ENCODE data around the gene TTC9B. TPM values are rescaled to one million over a fixed set of nuclear protein-coding genes. Genes with fewer than 3 reads are reported as not detected.
"Not testable (repeated sequence)": the region's sequence is repeated elsewhere in the genome, so short reads cannot be mapped to it uniquely, and the experiment has no call there.

TTC9B gene
- total RNA-seq, 1 experiment from 2014 or later: 0.59 TPM

DNA sequence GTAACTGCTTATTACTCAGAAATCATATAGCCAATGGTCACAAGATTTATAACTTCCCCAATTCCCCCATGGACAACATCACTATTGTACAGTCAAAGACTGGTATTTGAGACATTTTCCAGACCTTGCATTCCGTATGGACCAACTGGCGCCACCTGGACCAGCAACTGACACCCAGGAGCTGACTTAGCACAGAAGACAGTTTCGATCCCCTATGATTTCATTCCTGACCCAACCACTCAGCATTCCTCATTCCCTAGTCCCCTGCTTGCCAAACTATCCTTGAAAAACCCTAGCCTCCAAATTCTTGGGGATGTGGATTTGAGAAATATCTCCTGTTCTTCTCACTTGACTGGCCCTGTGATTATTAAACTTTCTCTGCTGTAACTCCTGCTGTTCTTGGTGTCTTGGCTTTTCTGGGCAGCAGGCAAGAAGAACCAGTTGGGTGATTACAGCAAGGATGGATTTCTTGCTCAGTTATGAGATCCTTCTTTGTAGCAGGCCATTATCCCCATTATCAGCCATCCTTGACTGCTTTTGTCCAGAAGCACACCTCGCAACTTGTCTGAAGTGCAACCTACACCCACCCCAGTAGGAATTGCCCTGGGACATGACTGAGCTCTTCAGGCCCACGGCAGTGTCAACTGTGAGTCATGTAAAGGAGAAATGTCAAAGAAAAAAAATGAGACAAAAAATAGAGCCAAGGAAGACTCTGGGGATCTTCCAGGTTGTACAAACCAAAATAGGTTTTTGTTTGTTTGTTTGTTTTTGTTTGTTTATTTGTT lies 40.7 kb downstream of the TTC9B start:
- Histone ChIP-seq H3F3A (ENCODE audit: insufficient read depth, low read depth) (no peaks in the 10 kb centered on the region), H3K4me3 (no peak overlapping the region), H3K9me3 (ENCODE audit: insufficient read depth, low read depth) (no peaks in the 10 kb centered on the region), H3K27me3 (ENCODE audit: insufficient read depth, low read depth) (no peaks in the 10 kb centered on the region), H2AFZ (no peak overlapping the region), H3K4me2 (no peak overlapping the region), H3K4me1 (replicated peaks; ENCODE audit: insufficient read depth) (no peaks in the 10 kb centered on the region), H3K36me3 (ENCODE audit: low read depth) (no peaks in the 10 kb centered on the region), H3K9me2 (ENCODE audit: insufficient read depth) (no peaks in the 10 kb centered on the region), H3K79me2 (ENCODE audit: low read depth) (no peaks in the 10 kb centered on the region), H4K20me1 (ENCODE audit: insufficient read depth) (no peaks in the 10 kb centered on the region), H3K27ac (no peak overlapping the region)
- CTCF ChIA-PET: no interaction called here
- no peak for DNase-seq
- no TSS peak for BruUV-seq (replicated peaks)
- intact Hi-C loops (cut with micrococcal nuclease; ENCODE audit: unreplicated experiment): no loop called here
- POLR2A ChIA-PET (ENCODE audit: unreplicated experiment): no interaction called here
- no peak for TF ChIP-seq EZH2 (IDR thresholded peaks at IDR 0.05; ENCODE audit: low read depth)

DNA sequence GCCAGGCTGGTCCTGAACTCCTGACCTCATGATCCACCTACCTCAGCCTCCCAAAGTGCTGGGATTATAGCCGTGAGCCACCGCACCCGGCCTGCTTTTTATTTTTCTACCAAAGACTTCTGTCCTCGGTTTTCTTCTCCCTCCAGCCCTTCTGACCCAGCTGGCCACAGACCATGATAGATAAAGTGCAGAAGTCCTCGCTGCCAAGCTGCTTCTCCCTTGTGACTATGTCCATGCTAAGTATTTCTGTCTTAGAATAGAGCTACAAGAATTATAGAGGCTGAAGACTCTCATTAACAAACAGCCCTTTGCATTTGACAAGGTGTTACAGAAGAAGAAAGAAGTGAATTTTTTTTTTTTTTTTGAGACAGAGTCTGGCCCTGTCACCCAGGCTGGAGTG lies 42.4 kb downstream of the TTC9B start:
- TF ChIP-seq EZH2 (IDR thresholded peaks at IDR 0.05; ENCODE audit: low read depth): no peak
- TF ChIP-seq, protein P1, sequence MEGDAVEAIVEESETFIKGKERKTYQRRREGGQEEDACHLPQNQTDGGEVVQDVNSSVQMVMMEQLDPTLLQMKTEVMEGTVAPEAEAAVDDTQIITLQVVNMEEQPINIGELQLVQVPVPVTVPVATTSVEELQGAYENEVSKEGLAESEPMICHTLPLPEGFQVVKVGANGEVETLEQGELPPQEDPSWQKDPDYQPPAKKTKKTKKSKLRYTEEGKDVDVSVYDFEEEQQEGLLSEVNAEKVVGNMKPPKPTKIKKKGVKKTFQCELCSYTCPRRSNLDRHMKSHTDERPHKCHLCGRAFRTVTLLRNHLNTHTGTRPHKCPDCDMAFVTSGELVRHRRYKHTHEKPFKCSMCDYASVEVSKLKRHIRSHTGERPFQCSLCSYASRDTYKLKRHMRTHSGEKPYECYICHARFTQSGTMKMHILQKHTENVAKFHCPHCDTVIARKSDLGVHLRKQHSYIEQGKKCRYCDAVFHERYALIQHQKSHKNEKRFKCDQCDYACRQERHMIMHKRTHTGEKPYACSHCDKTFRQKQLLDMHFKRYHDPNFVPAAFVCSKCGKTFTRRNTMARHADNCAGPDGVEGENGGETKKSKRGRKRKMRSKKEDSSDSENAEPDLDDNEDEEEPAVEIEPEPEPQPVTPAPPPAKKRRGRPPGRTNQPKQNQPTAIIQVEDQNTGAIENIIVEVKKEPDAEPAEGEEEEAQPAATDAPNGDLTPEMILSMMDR (conservative IDR thresholded peaks at IDR 0.05): no peak
- H4K20me1 ChIP-seq (ENCODE audit: insufficient read depth): no peaks in the 10 kb centered on the region
- no peak overlapping the region for H2AFZ ChIP-seq
- no peaks in the 10 kb centered on the region for H3K79me2 ChIP-seq (ENCODE audit: low read depth)
- H3K4me1 ChIP-seq (replicated peaks; ENCODE audit: insufficient read depth): no peaks in the 10 kb centered on the region
- no peaks in the 10 kb centered on the region for H3K36me3 ChIP-seq (ENCODE audit: low read depth)
- no peak overlapping the region for H3K27ac ChIP-seq
- no peak overlapping the region for H3K4me3 ChIP-seq
- no TSS peak for BruUV-seq (replicated peaks)
- no peaks in the 10 kb centered on the region for H3K9me3 ChIP-seq (ENCODE audit: insufficient read depth, low read depth)
- H3F3A ChIP-seq (ENCODE audit: insufficient read depth, low read depth): no peaks in the 10 kb centered on the region
- H3K9me2 ChIP-seq (ENCODE audit: insufficient read depth): no peaks in the 10 kb centered on the region
- no peak overlapping the region for H3K4me2 ChIP-seq
- intact Hi-C loops (cut with micrococcal nuclease; ENCODE audit: unreplicated experiment): no loop called here
- CTCF ChIA-PET: no interaction called here
- no peak for DNase-seq
- no peaks in the 10 kb centered on the region for H3K27me3 ChIP-seq (ENCODE audit: insufficient read depth, low read depth)
- POLR2A ChIA-PET (ENCODE audit: unreplicated experiment): no interaction called here

DNA sequence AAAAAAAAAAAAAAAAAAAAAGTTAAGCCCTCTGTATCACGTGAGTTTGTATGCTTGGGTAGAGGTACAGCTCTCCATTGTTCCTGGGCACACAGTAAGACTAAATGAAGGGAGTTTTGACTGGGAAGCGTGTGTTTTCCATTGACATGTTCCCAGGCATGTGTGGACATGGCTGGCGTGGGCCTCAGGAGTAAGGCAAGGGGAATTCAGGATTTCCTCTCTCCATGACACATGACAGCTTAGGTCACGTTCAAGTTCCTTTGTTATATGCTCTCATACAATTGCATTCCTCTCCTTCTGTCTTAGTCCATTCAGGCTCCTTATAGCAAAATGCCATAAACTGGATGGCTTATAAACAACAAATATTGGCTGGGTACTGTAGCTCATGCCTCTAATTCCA lies 44.1 kb downstream of the TTC9B start:
- CTCF ChIA-PET: no interaction called here
- H3K9me2 ChIP-seq (ENCODE audit: insufficient read depth): no peaks in the 10 kb centered on the region
- DNase-seq: no peak
- intact Hi-C loops (cut with micrococcal nuclease; ENCODE audit: unreplicated experiment): no loop called here
- no peaks in the 10 kb centered on the region for H3K9me3 ChIP-seq (ENCODE audit: insufficient read depth, low read depth)
- no peaks in the 10 kb centered on the region for H3K36me3 ChIP-seq (ENCODE audit: low read depth)
- no TSS peak for BruUV-seq (replicated peaks)
- H3K27ac ChIP-seq: no peak overlapping the region
- no peaks in the 10 kb centered on the region for H3K4me1 ChIP-seq (replicated peaks; ENCODE audit: insufficient read depth)
- TF ChIP-seq EZH2 (IDR thresholded peaks at IDR 0.05; ENCODE audit: low read depth): no peak
- TF ChIP-seq, protein P1 (conservative IDR thresholded peaks at IDR 0.05): no peak
- H3K27me3 ChIP-seq (ENCODE audit: insufficient read depth, low read depth): no peaks in the 10 kb centered on the region
- H3F3A ChIP-seq (ENCODE audit: insufficient read depth, low read depth): no peaks in the 10 kb centered on the region
- no peak overlapping the region for H3K4me3 ChIP-seq
- no peak overlapping the region for H2AFZ ChIP-seq
- no peaks in the 10 kb centered on the region for H3K79me2 ChIP-seq (ENCODE audit: low read depth)
- POLR2A ChIA-PET (ENCODE audit: unreplicated experiment): no interaction called here
- H4K20me1 ChIP-seq (ENCODE audit: insufficient read depth): no peaks in the 10 kb centered on the region
- H3K4me2 ChIP-seq: no peak overlapping the region

DNA sequence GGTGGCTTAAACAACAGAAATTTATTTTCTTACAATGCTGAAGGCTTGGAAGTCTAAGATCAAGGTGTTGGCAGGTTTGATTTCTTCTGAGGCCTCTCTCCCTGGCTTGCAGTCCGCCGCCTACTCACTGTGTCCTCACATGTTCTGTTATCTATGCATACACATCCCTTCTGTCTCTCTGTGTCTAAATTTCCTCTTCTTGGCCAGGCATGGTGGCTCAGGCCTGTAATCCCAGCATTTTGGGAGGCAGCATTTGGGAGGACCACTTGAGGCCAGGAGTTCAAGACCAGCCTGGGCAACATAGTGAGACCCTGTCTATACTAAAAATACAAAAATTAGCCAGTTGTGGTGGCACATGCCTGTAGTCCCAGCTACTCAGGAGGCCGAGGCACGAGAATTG lies 46.9 kb downstream of the TTC9B start:
- H3K36me3 ChIP-seq (ENCODE audit: low read depth); H3F3A ChIP-seq (ENCODE audit: insufficient read depth, low read depth); POLR2A ChIA-PET (ENCODE audit: unreplicated experiment); H3K79me2 ChIP-seq (ENCODE audit: low read depth); H3K4me1 ChIP-seq (replicated peaks; ENCODE audit: insufficient read depth); H3K4me3 ChIP-seq; H3K27ac ChIP-seq; H3K9me3 ChIP-seq (ENCODE audit: insufficient read depth, low read depth); H3K27me3 ChIP-seq (ENCODE audit: insufficient read depth, low read depth); BruUV-seq (replicated peaks); H4K20me1 ChIP-seq (ENCODE audit: insufficient read depth); intact Hi-C loops (cut with micrococcal nuclease; ENCODE audit: unreplicated experiment); DNase-seq; H3K9me2 ChIP-seq (ENCODE audit: insufficient read depth); H3K4me2 ChIP-seq; H2AFZ ChIP-seq: not testable (repeated sequence)
- CTCF ChIA-PET: interaction anchor here (0.6 kb wide), 1 partner anchor 739 kb away, joined by 3 read pairs; no protein-coding TSS in a partner anchor

DNA sequence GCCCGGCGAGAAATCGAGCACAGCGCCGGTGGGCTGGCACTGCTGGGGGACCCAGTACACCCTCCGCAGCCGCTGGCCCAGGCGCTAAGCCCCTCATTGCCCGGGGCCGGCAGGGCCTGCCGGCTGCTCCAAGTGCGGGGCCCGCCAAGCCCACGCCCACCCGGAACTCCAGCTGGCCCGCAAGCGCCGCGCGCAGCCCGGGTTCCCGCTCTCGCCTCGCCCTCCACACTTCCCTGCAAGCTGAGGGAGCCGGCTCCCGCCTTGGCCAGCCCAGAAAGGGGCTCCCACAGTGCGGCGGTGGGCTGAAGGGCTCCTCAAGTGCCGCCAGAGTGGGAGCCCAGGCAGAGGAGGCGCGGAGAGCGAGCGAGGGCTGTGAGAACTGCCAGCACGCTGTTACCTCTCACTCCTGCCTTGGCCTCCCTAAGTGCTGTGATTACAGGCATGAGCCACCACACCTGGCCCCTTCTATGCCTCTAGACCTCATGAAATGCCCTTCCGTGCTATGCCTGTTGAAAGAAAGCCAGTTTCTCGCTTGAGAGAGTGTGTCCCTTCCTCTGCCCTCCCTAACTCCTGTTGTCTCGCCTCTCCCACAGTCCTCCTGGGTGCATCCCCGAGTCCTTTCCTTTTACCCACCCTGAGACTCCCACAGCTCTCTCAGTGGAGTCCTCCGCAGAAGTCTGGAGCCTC lies 47.7 kb downstream of the TTC9B start:
- H2AFZ ChIP-seq; POLR2A ChIA-PET (ENCODE audit: unreplicated experiment); H3K27me3 ChIP-seq (ENCODE audit: insufficient read depth, low read depth); intact Hi-C loops (cut with micrococcal nuclease; ENCODE audit: unreplicated experiment); H3F3A ChIP-seq (ENCODE audit: insufficient read depth, low read depth); H3K4me2 ChIP-seq; DNase-seq; H3K4me1 ChIP-seq (replicated peaks; ENCODE audit: insufficient read depth); H3K4me3 ChIP-seq; H3K79me2 ChIP-seq (ENCODE audit: low read depth); H3K9me2 ChIP-seq (ENCODE audit: insufficient read depth); H3K36me3 ChIP-seq (ENCODE audit: low read depth); BruUV-seq (replicated peaks); H3K9me3 ChIP-seq (ENCODE audit: insufficient read depth, low read depth); H4K20me1 ChIP-seq (ENCODE audit: insufficient read depth); H3K27ac ChIP-seq; CTCF ChIA-PET: not testable (repeated sequence)
